Inflammatory macrophage treated with lipopolysaccharide for 4 hours (primary cell): ENCODE measurements around the gene OR10T2.
"Not testable (repeated sequence)": the region's sequence is repeated elsewhere in the genome, so short reads cannot be mapped to it uniquely, and the experiment has no call there.

Source experiments
- DNase-seq: peaks from one replicate; pipeline ENCODE4 v3.0.0-alpha.2; 2020

The OR10T2 gene

DNA sequence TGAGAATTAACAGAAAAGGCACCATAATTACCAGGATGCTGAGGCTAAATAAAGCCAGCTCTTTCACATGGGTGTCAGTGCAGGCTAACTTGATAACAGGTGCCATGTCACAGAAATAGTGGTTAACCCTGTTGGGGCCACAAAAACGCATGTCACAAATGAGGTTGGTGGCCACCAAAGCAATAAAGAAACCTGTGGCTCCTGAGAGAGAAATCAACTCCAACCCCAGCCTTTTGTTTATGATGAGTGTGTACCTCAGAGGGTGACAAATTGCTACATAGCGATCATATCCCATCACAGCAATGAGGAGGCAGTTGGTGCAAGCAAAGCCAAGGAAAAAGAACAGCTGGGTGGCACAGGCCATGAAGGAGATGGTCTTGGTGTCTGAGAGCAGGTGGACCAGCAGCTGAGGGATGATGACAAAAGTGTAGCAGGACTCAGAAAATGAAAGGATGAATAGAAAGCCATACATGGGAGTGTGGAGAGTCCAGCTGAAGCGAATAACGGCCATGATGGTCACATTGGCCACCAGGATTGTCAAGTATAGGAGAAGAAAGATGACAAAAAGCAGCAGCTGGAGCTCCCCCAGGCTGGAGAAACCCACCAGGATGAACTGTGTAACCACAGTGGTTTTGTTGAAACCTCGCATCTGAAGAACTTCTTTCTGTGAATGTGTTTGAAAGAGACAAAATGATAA, at the start of gene OR10T2:
TSS of gene OR10T2 (minus strand) at position 649 of the 697 bp plus-strand sequence. CDS start at position 649, 0 bp downstream.
- DNase-seq = no peak

- no peak for DNase-seq
These were observed 46.1 kb upstream of the OR10T2 start for GRCh38 chr1:158445376-158445775.

GRCh38 chr1:158434741-158435140, 35.5 kb upstream of the OR10T2 start:
- DNase-seq = peak; percentile 56

- DNase-seq = peak; percentile 77
These were observed 30.9 kb upstream of the OR10T2 start for GRCh38 chr1:158430163-158430562.

DNA sequence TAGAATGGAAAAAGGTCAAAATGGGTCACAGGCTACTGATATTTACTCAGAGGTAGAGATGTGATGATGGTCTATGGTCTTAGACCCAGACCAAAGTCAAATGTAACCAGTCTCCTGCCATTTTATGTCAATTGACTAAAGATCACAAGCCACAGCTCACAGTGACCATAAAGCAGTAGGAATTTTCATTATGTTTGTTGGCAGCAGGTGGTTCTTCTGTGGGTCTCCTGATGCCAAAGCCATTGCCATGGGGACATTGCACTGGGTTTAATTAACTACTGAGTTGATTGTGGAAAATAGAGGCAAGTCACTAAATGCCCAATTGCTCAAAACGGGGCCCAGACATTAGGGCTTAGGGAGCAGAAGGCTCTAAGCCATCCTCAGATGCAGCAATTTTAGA, 26.9 kb upstream of the OR10T2 start, which contains the start of gene OR10K2:
TSS of gene OR10K2 (minus strand) at position 101 of the 400 bp plus-strand sequence. CDS start 5,371 bp downstream, outside the sequence.
- no peak for DNase-seq

- peak; percentile 39 for DNase-seq
These were observed 25.8 kb upstream of the OR10T2 start for GRCh38 chr1:158425027-158425426.

- no peak for DNase-seq
These were observed 22.9 kb upstream of the OR10T2 start for GRCh38 chr1:158422212-158422611.

DNA sequence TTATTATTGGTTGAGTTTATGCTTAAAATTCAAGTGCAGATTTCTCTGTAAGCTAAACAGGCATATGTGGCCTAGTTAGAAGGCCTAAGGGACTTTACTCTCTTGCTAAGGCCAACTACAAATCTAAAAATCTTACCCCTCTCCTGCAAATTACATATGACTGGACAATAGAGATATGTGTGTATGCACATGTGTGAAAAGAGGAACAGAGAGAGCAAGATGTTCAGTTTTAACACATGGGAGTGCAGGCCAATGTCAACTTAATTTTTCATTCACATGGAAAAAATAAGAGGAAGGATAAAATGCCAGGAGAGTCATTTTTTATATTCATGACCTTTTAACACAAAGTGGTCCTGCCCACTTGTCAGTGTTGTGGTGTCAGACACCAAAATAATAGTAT, 18.3 kb upstream of the OR10T2 start:
- DNase-seq = no peak

DNA sequence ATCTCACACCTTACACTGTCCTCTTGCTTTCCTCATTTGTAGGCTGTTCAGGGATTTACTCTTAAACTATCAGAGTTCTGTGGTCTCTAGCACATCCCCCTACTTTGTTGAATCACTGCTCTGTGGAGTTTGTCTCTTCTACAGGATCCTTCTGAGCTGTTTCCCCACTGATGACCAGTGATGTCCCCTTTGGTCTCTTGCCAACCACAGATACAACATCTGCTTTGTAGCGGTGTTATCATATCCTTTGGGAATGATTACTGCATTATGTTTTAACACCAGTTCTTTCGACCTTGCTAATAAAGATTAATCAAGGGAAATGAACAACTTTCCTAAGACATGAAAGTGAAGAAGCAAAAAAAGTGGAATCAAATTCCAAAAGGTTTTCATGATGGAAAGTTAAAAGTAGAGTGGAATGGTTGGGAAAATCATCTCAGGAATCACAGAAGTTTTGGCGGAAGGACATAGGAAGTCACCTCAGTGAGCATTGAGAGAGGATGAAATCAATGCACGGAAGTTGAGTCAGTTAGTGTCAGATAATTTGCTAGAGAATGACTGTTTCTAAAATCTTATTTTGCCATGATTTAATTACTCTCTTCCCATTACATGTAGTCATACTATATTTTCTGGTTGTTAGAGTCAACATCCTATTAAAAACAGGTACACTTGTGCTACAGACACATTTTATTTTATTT, 15.5 kb upstream of the OR10T2 start:
- DNase-seq = no peak

GRCh38 chr1:158407092-158407491, 7.8 kb upstream of the OR10T2 start:
- DNase-seq = no peak

- no peak for DNase-seq
These were observed 1.6 kb upstream of the OR10T2 start for GRCh38 chr1:158400871-158401270.

DNA sequence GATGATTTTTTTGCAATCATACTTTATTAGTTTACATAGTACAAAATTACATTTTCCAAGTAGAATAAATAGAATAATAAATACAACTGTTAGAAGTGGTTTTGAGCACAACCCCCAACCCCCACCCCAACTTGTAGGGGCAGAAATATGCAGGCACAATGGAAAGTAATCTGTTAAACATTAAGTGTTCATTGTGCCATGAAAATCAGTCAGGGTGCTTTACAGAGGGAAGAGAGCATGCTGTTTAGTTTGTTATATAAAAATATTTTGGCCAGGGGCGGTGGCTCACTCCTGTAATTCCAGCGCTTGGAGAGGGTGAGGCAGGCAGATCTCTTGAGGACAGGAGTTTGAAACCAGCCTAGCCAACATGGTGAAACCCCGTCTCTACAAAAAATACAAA, 2.6 kb downstream of the OR10T2 start:
- DNase-seq = no peak

GRCh38 chr1:158393476-158393875, 5.8 kb downstream of the OR10T2 start:
- no peak for DNase-seq

GRCh38 chr1:158391099-158391498, 8.2 kb downstream of the OR10T2 start:
- peak; percentile 21 for DNase-seq

DNA sequence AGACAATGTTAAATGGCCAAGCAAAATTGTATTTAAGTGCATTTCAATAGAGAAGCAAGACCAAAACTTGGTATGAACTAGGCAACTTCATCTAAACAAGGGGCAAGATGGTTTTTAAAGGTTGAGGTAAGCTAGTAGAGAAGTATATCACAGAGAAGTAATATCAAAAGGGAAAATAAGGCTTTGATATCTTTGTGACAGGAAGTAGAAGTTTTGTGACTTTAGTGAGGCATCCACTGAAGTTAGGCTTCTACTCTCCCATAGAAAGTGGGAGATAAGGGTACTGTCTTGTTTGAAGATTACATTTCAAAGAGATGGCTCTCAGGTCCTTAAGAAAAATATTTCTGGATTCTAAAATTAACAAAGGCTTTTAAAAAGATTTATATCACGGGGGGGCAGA, 8.9 kb downstream of the OR10T2 start:
- no peak for DNase-seq

GRCh38 chr1:158374860-158375259, 24.4 kb downstream of the OR10T2 start:
- peak; percentile 56 for DNase-seq

DNA sequence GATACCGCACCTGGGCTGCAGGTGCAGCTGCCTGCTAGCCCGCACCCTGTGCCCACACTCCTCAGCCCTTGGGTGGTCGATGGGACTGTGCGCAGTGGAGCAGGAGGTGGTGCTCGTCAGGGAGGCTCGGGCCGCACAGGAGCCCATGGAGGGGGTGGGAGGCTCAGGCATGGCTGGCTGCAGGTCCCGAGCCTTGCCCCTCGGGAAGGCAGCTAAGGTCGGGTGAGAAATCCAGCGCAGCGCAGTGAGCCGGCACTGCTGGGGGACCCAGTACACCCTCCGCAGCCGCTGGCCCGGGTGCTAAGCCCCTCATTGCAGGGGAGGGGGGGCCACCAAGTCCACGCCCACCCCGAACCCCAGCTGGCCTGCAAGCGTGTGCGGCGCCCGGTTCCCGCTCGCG, 25.2 kb downstream of the OR10T2 start:
- DNase-seq = not testable (repeated sequence)

GRCh38 chr1:158371188-158371953, 27.9 kb downstream of the OR10T2 start:
- DNase-seq = no peak

DNA sequence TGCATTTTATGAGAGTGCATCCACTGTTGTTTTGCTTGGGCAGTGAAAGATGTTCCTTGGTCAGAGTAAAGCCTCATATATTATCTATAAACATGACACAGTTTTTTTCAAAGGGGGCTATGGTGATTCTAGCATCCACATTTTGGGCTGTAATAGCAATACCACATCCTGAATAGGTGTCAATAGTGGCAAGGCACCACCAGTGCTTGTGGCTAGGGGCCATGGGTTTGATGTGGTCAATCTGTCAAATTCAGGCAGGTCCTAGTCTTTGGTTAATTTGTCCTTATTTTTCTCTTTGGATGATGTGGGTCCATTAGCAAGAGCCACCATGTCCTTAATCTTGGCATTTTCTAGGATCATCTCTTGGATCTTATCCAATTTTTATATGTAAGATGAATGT, 32.5 kb downstream of the OR10T2 start:
- DNase-seq = no peak

DNA sequence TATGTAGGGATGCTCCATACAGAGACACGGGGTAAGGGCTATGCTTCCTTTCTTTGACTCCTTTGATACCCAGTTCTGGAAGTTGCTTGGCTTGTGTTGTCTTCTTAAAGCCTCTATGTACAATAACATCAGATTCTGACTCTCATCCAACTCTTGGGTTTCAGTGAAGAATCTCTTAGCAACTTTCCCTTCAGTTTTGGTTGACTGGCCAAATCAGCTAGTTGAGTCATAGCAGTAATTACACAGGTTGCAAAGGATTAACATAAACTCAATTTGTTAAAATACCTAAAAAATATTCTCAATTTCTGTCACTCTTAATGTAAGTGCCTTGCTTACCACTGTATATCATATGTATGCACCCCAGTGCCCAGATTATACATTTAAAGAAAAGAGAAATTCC, 36.3 kb downstream of the OR10T2 start:
- DNase-seq = no peak

DNA sequence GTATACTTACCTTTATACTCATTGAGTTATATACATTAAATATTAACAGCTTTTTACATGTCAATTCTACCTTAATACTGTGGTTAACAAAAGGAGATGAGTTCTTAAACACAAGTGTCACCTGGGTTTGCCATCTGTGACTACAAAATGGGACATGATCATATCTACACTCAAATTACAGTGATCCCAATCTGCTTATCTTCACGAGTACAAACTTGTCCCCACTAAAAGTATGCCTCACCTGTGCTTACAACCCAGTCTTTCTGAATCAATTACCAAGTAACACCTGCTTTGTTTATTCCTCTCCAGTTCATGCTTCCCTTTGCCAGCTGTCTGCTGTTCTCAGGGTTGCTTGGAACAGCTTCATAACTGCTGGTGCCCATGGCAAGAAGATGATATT, 36.8 kb downstream of the OR10T2 start:
- DNase-seq = no peak

GRCh38 chr1:158357441-158357840, 41.8 kb downstream of the OR10T2 start:
- DNase-seq = no peak

- DNase-seq = no peak
These were observed 42.6 kb downstream of the OR10T2 start for GRCh38 chr1:158356616-158357015.
